ENCODE measurements around the gene HMCN1. TPM values are rescaled to one million over a fixed set of nuclear protein-coding genes. Genes with fewer than 3 reads are reported as not detected.

The HMCN1 gene
- total and polyA plus RNA-seq, 2 experiments from 2014 or later, result 1.6 to 8.7 TPM

GRCh38 chr1:185911978-185912377, 177.8 kb downstream of the HMCN1 start:
- H3K27ac ChIP-seq (ENCODE audit: low read depth), result peak overlapping the region; percentile 88
- Mint-ChIP-seq H3K4me1 (peaks cover 56% of the 10 kb centered on the region), H3K27me3 (ENCODE audit: insufficient read depth, low read depth, poor library complexity) (peaks cover 2% of the 10 kb centered on the region), H3K36me3 (ENCODE audit: low read depth) (no peaks in the 10 kb centered on the region; the same call in none of the 3 replicates), H3K4me3 (no peak overlapping the region; the same call in 2 of the 3 replicates), H3K9me3 (no peaks in the 10 kb centered on the region), H3K27ac (peak overlapping the region; percentile 95)
- no peaks in the 10 kb centered on the region for H4K20me1 ChIP-seq (replicated peaks; ENCODE audit: insufficient read depth)
- no peaks in the 10 kb centered on the region for H3F3A ChIP-seq (replicated peaks; ENCODE audit: low read depth)
- peak; percentile 19 for DNase-seq (ENCODE audit: low spot score)
- no peaks in the 10 kb centered on the region for H3K27me3 ChIP-seq (ENCODE audit: insufficient read depth)
- ATAC-seq, result peak; percentile 82
- no peaks in the 10 kb centered on the region for H3K36me3 ChIP-seq (ENCODE audit: insufficient read depth)
- no peak overlapping the region for H2AFZ ChIP-seq
- no peaks in the 10 kb centered on the region for H3K9me2 ChIP-seq (ENCODE audit: insufficient read depth)
- TF ChIP-seq NANOG (IDR thresholded peaks at IDR 0.05; ENCODE audit: borderline replicate concordance), result no peak
- no peak for TF ChIP-seq CTCF (conservative IDR thresholded peaks at IDR 0.05; ENCODE audit: low read depth in 2 of 2)
- TF ChIP-seq ZNF462 (CRISPR knock-in tag; IDR thresholded peaks at IDR 0.05), result no peak
- H3K79me2 ChIP-seq (replicated peaks; ENCODE audit: insufficient read depth), result no peaks in the 10 kb centered on the region
- H3K4me1 ChIP-seq (ENCODE audit: insufficient read depth), result peaks cover 42% of the 10 kb centered on the region
- H3K4me3 ChIP-seq, result peak overlapping the region; percentile 11; the same call in 1 of the 2 replicates
- H3K4me2 ChIP-seq, result peak overlapping the region; percentile 26; the same call in 1 of the 2 replicates

- DNase-seq (ENCODE audit: low spot score), result peak; percentile 74
- Histone ChIP-seq H3K4me1 (ENCODE audit: insufficient read depth) (peaks cover 40% of the 10 kb centered on the region), H3K27me3 (ENCODE audit: insufficient read depth) (no peaks in the 10 kb centered on the region), H3K4me2 (peak overlapping the region; percentile 26; the same call in 1 of the 2 replicates), H2AFZ (no peak overlapping the region), H3K27ac (ENCODE audit: low read depth) (peak overlapping the region; percentile 88), H4K20me1 (replicated peaks; ENCODE audit: insufficient read depth) (no peaks in the 10 kb centered on the region), H3K36me3 (ENCODE audit: insufficient read depth) (no peaks in the 10 kb centered on the region), H3K4me3 (peak overlapping the region; percentile 11; the same call in 1 of the 2 replicates), H3F3A (replicated peaks; ENCODE audit: low read depth) (no peaks in the 10 kb centered on the region), H3K9me2 (ENCODE audit: insufficient read depth) (no peaks in the 10 kb centered on the region), H3K79me2 (replicated peaks; ENCODE audit: insufficient read depth) (no peaks in the 10 kb centered on the region)
- H3K4me1 Mint-ChIP-seq, result peaks cover 55% of the 10 kb centered on the region
- H3K27ac Mint-ChIP-seq, result peak overlapping the region; percentile 95
- H3K4me3 Mint-ChIP-seq, result peak overlapping the region; percentile 32; the same call in 2 of the 3 replicates
- H3K27me3 Mint-ChIP-seq (ENCODE audit: insufficient read depth, low read depth, poor library complexity), result peaks cover 2% of the 10 kb centered on the region
- peak; percentile 99 for ATAC-seq
- no peaks in the 10 kb centered on the region for H3K9me3 Mint-ChIP-seq
- H3K36me3 Mint-ChIP-seq (ENCODE audit: low read depth), result no peaks in the 10 kb centered on the region; the same call in none of the 3 replicates
- no peak for TF ChIP-seq CTCF (conservative IDR thresholded peaks at IDR 0.05; ENCODE audit: low read depth in 2 of 2)
- peak; percentile 79; the same call in 1 of the 2 replicates for TF ChIP-seq NANOG (IDR thresholded peaks at IDR 0.05; ENCODE audit: borderline replicate concordance)
- no peak for TF ChIP-seq ZNF114 (CRISPR knock-in tag; IDR thresholded peaks at IDR 0.05)
- peak; percentile 61; the same call in 1 of the 2 replicates for TF ChIP-seq ETS1 (IDR thresholded peaks at IDR 0.05)
These were observed 178.3 kb downstream of the HMCN1 start for GRCh38 chr1:185912504-185912903.
